ENCODE data around the gene UBE2R2.
"Not testable (repeated sequence)": the region's sequence is repeated elsewhere in the genome, so short reads cannot be mapped to it uniquely, and the experiment has no call there.

The UBE2R2 gene

DNA sequence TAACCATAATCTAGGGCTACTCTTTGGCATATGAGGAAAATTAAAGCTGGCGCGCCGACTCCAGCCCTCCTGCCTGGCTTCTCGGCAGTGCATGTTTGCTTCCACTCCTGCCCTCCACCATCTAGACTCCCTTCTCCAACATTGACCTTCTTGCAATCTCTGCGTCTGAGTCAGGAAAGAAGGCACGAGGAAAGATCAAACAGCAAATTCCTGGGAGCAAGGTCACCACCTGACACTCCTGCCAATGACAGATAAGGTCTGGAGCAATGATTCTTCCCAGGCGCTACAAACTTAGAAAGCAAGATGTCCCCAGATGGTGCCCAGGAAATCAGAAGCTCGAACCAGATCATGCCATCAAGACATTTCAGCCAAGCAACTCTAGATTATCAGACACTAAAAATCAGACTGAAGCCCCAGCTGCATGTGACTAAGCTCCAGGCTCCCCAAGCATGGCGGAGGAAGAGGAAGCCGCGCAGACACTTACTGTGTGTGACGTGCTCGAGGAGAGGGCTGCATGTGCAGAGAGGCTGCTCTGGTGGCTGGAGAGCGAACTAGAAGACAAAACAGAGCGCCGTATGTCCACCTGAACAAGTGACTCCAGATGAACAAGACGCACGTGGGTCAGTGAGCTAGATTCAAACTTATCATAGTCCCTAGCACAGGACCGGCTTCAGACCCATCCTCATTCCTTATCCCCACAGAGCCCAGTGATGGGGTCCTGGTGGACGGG is 115.3 kb downstream of the UBE2R2 start:
- no peak for DNase-seq

DNA sequence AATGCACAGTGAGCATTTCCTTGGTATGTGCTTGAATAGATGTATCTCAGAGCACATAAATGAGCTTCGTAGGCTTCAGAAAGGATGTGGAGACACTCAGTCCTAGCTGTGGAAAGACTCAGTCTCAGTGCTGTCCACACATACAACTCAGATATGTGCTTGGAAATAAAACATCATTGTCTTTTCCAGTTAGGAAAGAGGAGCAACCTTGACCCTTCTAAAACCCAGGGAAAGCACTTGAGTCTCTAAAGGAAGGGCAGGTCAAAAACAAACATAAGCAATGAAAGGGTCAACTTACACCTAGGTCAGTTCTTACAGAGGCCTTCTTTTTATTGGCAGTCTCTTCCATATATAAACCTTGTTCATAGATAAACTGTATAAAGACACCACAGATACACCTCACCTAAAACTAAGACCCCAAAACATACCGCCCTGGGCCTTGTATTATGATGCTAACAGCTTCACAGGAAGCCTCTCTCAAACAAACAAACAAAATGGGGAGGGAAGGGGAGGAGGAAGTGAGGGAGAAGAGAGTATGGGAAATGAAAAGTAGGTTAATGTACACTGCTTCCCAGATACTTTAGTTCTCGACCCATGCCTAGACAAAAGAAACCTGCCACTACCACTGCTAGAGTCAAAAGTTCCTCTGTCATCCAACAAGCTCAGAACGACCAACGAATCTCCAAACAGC is 117.4 kb downstream of the UBE2R2 start:
- no peak for DNase-seq

DNA sequence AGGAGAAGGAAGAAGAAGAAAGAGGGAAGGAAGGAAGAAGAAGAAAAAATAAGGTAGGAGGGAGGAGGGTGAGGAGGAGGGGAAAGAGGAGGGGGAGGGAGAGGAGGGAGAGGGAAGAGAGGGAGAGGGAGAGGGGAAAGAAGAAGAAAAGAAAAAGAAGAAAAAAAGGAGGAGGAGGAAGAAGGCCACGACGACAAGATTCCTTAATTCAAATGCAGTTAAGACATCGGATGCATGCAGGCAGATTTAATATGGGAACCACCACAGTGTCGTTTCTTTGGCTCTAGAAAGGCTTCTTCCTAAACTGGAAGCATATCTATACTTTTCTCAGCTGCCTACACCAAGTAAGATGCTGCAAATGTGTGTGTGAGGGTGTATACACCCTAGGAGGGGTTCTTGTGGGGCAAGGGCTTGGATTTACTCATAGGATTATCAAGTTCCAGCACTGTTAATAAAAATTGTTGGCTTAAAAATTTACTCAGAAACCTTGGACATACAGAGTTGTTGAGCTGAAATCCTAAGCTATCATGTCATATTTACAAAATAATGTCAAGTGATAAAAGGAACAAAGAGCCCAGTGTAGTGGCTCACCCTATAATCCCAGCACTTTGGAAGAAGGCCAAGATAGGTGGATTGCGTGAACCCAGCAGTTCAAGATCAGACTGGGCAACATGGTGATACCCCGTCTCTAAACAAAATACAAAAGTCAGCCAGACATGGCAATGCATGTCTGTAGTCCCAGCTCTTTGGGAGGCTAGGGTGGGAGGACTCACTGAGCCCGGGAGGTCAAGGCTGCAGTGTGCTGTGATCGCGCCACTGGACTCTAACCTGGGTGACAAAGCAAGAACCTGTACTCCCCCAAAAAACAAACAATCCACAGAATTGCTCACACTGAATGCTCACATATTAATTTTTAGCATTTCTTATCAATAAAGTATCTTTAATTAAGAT is 123.2 kb downstream of the UBE2R2 start:
- no peak for DNase-seq

DNA sequence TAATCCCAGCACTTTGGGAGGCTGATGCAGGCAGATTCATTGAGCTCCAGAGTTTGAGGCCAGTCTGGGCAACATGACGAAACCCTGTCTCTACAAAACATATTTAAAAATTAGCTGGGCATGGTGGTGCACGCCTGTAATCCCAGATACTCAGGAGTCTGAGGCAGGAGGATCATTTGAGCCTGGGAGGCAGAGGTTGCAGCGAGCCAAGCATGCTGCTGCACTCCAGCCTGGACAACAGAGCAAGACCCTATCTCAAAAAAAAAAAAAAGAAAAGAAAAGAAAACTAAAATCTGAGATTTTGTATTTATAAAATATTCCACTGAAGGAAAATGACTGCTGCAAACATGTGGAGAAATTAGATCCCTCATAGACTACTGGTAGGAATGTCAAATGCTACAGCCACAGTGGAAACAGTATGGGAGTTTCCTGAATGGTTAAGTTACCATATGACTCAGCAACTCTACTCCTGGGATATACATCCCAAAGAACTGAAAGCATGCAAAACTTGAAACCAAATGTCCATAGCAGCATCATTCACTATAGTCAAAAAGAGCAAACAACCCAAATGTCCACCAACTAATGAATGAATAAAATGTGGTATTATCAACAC is 125.6 kb downstream of the UBE2R2 start:
- DNase-seq: no peak

DNA sequence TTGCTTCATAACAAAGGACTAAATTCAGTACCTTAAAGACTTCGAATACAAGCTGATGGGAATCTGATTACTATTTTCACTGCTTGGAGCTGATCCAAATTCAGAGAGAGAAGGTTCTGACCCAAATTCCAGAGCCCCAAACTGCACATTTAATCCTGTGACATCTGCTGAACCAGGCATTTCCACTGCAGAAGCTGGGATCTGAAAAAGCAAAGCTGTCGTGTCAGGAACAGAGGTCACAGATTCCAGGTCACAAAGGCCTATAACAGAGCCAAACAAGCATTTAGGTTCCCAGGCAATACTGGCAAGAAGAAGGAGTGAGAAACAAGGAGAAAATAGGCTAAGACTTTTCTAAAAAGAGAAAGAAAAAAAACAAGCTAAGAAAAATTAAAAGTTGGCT is 126.4 kb downstream of the UBE2R2 start:
- DNase-seq: no peak

- no peak for DNase-seq
Observed at GRCh38 chr9:33946779-33947535, 130.0 kb downstream of the UBE2R2 start.

- DNase-seq: no peak
Observed at GRCh38 chr9:33950371-33950770, 133.4 kb downstream of the UBE2R2 start.

GRCh38 chr9:33952066-33952465 is 135.1 kb downstream of the UBE2R2 start:
- DNase-seq: no peak

- DNase-seq: no peak
Observed at GRCh38 chr9:33956544-33956943, 139.6 kb downstream of the UBE2R2 start.

- DNase-seq: no peak
Observed at GRCh38 chr9:33959725-33960124, 142.8 kb downstream of the UBE2R2 start.

DNA sequence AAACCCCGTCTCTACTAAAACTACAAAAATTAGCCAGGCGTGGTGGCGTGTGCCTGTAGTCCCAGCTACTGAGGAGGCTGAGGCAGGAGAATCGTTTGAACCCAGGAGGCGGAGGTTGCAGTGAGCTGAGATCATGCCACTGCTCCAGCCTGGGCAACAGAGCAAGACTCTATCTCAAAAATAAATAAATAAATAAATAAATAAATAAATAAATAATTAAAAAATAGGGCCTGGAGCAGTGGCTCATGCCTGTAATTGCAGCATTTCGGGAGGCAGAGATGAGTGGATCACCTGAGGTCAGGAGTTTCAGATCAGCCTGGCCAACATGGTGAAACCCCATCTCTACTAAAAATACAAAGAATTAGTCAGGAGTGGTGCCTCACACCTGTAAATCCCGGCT is 145.5 kb downstream of the UBE2R2 start:
- not testable (repeated sequence) for DNase-seq

- no peak for DNase-seq
Observed at GRCh38 chr9:33964086-33964768, 147.3 kb downstream of the UBE2R2 start.

Measured in CD4-positive, alpha-beta T cell treated with Interferon alpha-2 for 1 hour (primary cell).